Osteoblast (primary cell): Measurements from ENCODE around the gene CCDC102A. TPM values are rescaled to one million over a fixed set of nuclear protein-coding genes. Genes with fewer than 3 reads are reported as not detected.
A peak's percentile ranks its signal among the peaks of the same experiment; 100 is the strongest.
"Not testable (repeated sequence)": the region's sequence is repeated elsewhere in the genome, so short reads cannot be mapped to it uniquely, and the experiment has no call there.

Experiments
- DNase-seq: peaks from one replicate; pipeline ENCODE4 v3.0.0; 2011; ENCODE audit warnings: low spot score, mixed read lengths; ENCODE audit not compliant: insufficient read length; ENCODE audit errors: missing footprints
- H2AFZ ChIP-seq: 2 replicates; pipeline ENCODE4 v1.6.0; 2011; ENCODE audit warnings: mild to moderate bottlenecking, low read length
- H3K27ac ChIP-seq: 2 replicates; pipeline ENCODE4 v1.5.1; 2011; ENCODE audit warnings: mild to moderate bottlenecking, low read depth, low read length, moderate library complexity
- H3K27me3 ChIP-seq: 2 replicates; pipeline ENCODE4 v1.6.0; 2012; ENCODE audit warnings: mild to moderate bottlenecking, control low read depth, inconsistent platforms, low read length, moderate library complexity; ENCODE audit not compliant: insufficient read depth
- H3K36me3 ChIP-seq: 2 replicates; pipeline ENCODE4 v1.5.1; 2011; ENCODE audit warnings: mild to moderate bottlenecking, low read length, control low read depth, moderate library complexity; ENCODE audit not compliant: insufficient read depth
- H3K4me1 ChIP-seq: 2 replicates; pipeline ENCODE4 v1.5.1; 2011; ENCODE audit warnings: mild to moderate bottlenecking, low read length, control low read depth, moderate library complexity; ENCODE audit not compliant: insufficient read depth
- H3K4me2 ChIP-seq: 2 replicates; pipeline ENCODE4 v1.6.0; 2011; ENCODE audit warnings: mild to moderate bottlenecking, low read length; ENCODE audit not compliant: insufficient read depth
- H3K4me3 ChIP-seq: fragments of 200-600 bp; sonication (generic); 3 replicates; pipeline ENCODE4 v1.5.1; 2012; ENCODE audit warnings: mild to moderate bottlenecking, low read length, inconsistent platforms; ENCODE audit not compliant: insufficient read depth
- H3K79me2 ChIP-seq: 2 replicates; pipeline ENCODE4 v1.6.0; 2012; ENCODE audit warnings: mild to moderate bottlenecking, low read length, control low read depth, inconsistent platforms; ENCODE audit not compliant: insufficient read depth
- H3K9me3 ChIP-seq: 2 replicates; pipeline ENCODE4 v1.5.1; 2011; ENCODE audit warnings: low read depth, low read length, control low read depth
- H4K20me1 ChIP-seq: 2 replicates; pipeline ENCODE4 v1.6.0; 2012; ENCODE audit warnings: mild to moderate bottlenecking, low read length, control low read depth; ENCODE audit not compliant: insufficient read depth
- total RNA-seq: library from RNA; depleted of rRNA; stranded (reverse); fragments of >200 nt; gene quantifications from 2 replicates; pipeline ENCODE4 v1.2.3, GENCODE V29; 2012
- TF ChIP-seq, protein P1 (sequence below): IDR thresholded peaks from 2 replicates; pipeline ENCODE4 v1.5.1; 2011; ENCODE audit warnings: mild to moderate bottlenecking, low read depth, low read length, moderate library complexity; ENCODE audit errors: extremely low read depth

CCDC102A gene
- total RNA-seq, 1 donor: 9.8 TPM

DNA sequence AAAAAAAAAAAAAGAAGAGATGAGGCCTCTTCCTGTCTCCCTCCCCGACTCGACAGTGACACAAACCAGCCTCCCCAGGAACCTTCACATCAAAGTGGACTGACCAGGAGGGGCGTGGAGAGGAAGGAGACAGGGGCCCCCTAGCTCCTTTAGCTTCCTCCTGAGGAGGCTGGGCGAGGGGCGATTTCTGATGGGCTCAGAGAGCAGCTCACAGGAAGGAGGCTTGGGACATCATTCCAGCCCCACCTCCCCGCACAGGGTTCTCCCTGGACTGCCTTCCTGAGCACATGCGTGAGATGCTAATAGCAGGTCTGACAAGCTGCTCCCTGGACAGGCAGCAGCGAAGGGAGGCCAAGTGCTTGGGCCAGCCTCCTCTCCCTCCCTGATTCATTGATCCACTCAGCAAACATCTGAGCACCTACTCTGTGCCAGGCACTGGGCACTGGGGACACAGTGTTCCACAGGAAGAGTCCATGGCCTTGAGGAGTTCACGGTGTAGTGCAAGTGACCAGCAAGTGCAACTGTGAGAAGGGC, 35.7 kb downstream of the CCDC102A start:
- H3K27ac ChIP-seq: no peak overlapping the region
- peaks cover 22% of the 10 kb centered on the region for H3K27me3 ChIP-seq
- H3K4me3 ChIP-seq: no peak overlapping the region
- H4K20me1 ChIP-seq: no peaks in the 10 kb centered on the region
- no peaks in the 10 kb centered on the region for H3K79me2 ChIP-seq
- no peak overlapping the region for H2AFZ ChIP-seq
- no peaks in the 10 kb centered on the region for H3K36me3 ChIP-seq
- H3K4me1 ChIP-seq: no peaks in the 10 kb centered on the region
- TF ChIP-seq, protein P1, sequence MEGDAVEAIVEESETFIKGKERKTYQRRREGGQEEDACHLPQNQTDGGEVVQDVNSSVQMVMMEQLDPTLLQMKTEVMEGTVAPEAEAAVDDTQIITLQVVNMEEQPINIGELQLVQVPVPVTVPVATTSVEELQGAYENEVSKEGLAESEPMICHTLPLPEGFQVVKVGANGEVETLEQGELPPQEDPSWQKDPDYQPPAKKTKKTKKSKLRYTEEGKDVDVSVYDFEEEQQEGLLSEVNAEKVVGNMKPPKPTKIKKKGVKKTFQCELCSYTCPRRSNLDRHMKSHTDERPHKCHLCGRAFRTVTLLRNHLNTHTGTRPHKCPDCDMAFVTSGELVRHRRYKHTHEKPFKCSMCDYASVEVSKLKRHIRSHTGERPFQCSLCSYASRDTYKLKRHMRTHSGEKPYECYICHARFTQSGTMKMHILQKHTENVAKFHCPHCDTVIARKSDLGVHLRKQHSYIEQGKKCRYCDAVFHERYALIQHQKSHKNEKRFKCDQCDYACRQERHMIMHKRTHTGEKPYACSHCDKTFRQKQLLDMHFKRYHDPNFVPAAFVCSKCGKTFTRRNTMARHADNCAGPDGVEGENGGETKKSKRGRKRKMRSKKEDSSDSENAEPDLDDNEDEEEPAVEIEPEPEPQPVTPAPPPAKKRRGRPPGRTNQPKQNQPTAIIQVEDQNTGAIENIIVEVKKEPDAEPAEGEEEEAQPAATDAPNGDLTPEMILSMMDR: no peak
- no peaks in the 10 kb centered on the region for H3K9me3 ChIP-seq
- no peak for DNase-seq
- no peak overlapping the region for H3K4me2 ChIP-seq

DNA sequence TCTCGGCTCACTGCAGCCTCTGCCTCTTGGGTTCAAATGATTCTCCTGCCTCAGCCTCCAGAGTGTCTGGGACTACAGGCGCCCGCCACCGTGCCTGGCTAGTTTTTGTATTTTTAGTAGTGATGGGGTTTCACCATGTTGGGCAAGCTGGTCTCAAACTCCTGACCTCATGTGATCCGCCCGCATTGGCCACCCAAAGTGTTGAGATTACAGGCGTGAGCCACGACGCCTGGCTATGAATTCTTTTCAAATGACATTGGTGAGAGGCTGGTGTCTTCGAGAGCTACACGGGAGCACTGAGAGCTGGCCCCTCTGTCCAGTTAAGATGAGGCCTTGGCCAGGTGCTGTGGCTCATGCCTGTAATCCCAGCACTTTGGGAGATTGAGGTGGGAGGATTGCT, 36.4 kb downstream of the CCDC102A start:
- peaks cover 19% of the 10 kb centered on the region for H3K27me3 ChIP-seq
- not testable (repeated sequence) for H4K20me1 ChIP-seq, DNase-seq, H3K9me3 ChIP-seq, H3K27ac ChIP-seq, H2AFZ ChIP-seq, H3K4me3 ChIP-seq, H3K4me1 ChIP-seq, H3K4me2 ChIP-seq, H3K36me3 ChIP-seq, H3K79me2 ChIP-seq

DNA sequence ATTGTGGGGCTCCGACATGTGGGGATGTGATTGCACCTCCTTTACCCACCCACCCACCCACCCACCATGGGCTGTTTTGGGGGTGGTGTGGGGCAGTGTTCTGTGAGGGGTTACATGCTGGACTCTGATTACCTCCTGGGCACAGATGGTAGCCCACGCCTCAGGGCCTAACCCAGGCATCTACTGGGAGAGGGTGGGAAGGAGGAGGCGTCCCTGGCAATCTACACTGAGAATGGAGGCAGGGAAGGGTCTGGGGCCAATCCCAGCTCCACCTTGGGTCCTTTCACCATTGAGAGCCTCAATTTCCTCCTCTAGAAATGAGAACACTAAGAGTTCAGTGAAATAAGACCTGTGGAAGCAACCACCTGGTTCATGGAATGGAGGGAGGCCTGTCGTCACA, 38.3 kb downstream of the CCDC102A start:
- H3K36me3 ChIP-seq: no peaks in the 10 kb centered on the region
- no peak overlapping the region for H3K4me2 ChIP-seq
- no peak overlapping the region for H3K4me3 ChIP-seq
- H3K9me3 ChIP-seq: no peaks in the 10 kb centered on the region
- peak; percentile 22 for DNase-seq
- no peaks in the 10 kb centered on the region for H3K4me1 ChIP-seq
- H3K79me2 ChIP-seq: no peaks in the 10 kb centered on the region
- H3K27ac ChIP-seq: no peak overlapping the region
- H2AFZ ChIP-seq: no peak overlapping the region
- H3K27me3 ChIP-seq: peaks cover 17% of the 10 kb centered on the region
- no peaks in the 10 kb centered on the region for H4K20me1 ChIP-seq
- TF ChIP-seq, protein P1: no peak

DNA sequence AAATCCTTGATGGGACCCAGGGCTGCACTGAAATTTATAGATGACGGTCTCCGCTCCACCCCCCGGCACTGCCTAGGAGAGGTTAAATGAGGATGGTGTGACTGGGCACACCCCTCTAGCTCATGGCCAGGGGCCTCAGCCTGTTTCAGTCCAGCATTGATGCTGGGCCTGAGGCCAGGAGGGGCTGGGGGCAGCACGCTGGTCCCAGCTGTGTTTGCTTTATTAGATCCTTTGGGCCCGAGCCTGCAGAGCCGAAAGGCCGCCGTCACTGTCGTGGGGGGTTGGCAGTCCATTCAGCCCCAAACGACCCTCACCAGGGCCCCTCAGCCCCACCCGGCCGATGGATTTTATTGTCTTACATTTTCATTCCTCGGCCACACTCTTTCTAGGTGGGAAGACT, 39.2 kb downstream of the CCDC102A start:
- H3K79me2 ChIP-seq: no peaks in the 10 kb centered on the region
- no peak overlapping the region for H3K4me2 ChIP-seq

More for the DNA sequence above, 39.2 kb downstream of the CCDC102A start:
- Histone ChIP-seq H4K20me1 (no peaks in the 10 kb centered on the region), H3K4me3 (no peak overlapping the region), H3K4me1 (no peaks in the 10 kb centered on the region), H3K27me3 (peaks cover 14% of the 10 kb centered on the region), H3K27ac (no peak overlapping the region), H3K36me3 (no peaks in the 10 kb centered on the region), H3K9me3 (no peaks in the 10 kb centered on the region), H2AFZ (no peak overlapping the region)
- TF ChIP-seq, protein P1: no peak
- peak; percentile 29 for DNase-seq
